Keratinocyte (primary cell): ENCODE data around the gene FUT8. TPM values are rescaled to one million over a fixed set of nuclear protein-coding genes. Genes with fewer than 3 reads are reported as not detected.

Source experiments
- DNase-seq: peaks from one replicate; pipeline ENCODE4 v3.0.0-alpha.2; 2011; ENCODE audit warnings: low read depth, missing footprints, low spot score
- FAIRE-seq: peaks from 2 replicates; lab custom pipeline; 2011; peaks lifted over from hg19 to GRCh38; lab: Jason Lieb, UNC
- H2AFZ ChIP-seq: 2 replicates; pipeline ENCODE4 v1.6.0; 2012; ENCODE audit warnings: low read length, control low read depth, inconsistent platforms; ENCODE audit not compliant: control insufficient read depth
- H3K27ac ChIP-seq: 2 replicates; pipeline ENCODE4 v1.5.1; 2011; ENCODE audit warnings: low read length; ENCODE audit not compliant: control insufficient read depth, insufficient read depth
- H3K27me3 ChIP-seq: 3 replicates; pipeline ENCODE4 v1.6.0; 2011; ENCODE audit warnings: low read length; ENCODE audit not compliant: control insufficient read depth, insufficient read depth; ENCODE audit errors: extremely low read depth
- H3K36me3 ChIP-seq, 2 experiments: 2 replicates in 1 of 2; 3 replicates in 1 of 2; pipeline ENCODE4 v1.5.1; 2011; ENCODE audit warnings: low read length in 2 of 2, mild to moderate bottlenecking in 1 of 2; ENCODE audit not compliant: control insufficient read depth in 2 of 2, insufficient read depth in 2 of 2; ENCODE audit errors: extremely low read depth in 1 of 2
- H3K4me1 ChIP-seq: 3 replicates; pipeline ENCODE4 v1.5.1; 2011; ENCODE audit warnings: low read length; ENCODE audit not compliant: control insufficient read depth, insufficient read depth; ENCODE audit errors: extremely low read depth
- H3K4me2 ChIP-seq: 3 replicates; pipeline ENCODE4 v1.6.0; 2011; ENCODE audit warnings: low read depth, low read length; ENCODE audit not compliant: control insufficient read depth, insufficient read depth; ENCODE audit errors: extremely low read depth
- H3K4me3 ChIP-seq, 3 experiments: fragments of 200-600 bp in 1 of 3; sonication (generic) in 1 of 3; 2 replicates in 2 of 3; 3 replicates in 1 of 3; pipeline ENCODE4 v1.5.1; 2011 to 2016; ENCODE audit warnings: low read length in 3 of 3, mild to moderate bottlenecking in 3 of 3, control low read depth in 2 of 3, inconsistent platforms in 1 of 3, low read depth in 1 of 3, mixed read lengths in 1 of 3, mixed run types in 1 of 3, moderate library complexity in 1 of 3; ENCODE audit not compliant: control insufficient read depth in 2 of 3, insufficient read depth in 2 of 3; ENCODE audit errors: extremely low read depth in 1 of 3
- H3K79me2 ChIP-seq: 2 replicates; pipeline ENCODE4 v1.6.0; 2012; ENCODE audit warnings: low read length; ENCODE audit not compliant: control insufficient read depth, insufficient read depth
- H3K9ac ChIP-seq: 3 replicates; pipeline ENCODE4 v1.6.0; 2011; ENCODE audit warnings: low read length; ENCODE audit not compliant: control insufficient read depth, insufficient read depth; ENCODE audit errors: extremely low read depth
- H3K9me1 ChIP-seq: 3 replicates; pipeline ENCODE4 v1.6.0; 2011; ENCODE audit warnings: low read length; ENCODE audit not compliant: control insufficient read depth, insufficient read depth; ENCODE audit errors: extremely low read depth
- H3K9me3 ChIP-seq: 2 replicates; pipeline ENCODE4 v1.5.1; 2012; ENCODE audit warnings: low read depth, low read length; ENCODE audit not compliant: control insufficient read depth
- H4K20me1 ChIP-seq: 3 replicates; pipeline ENCODE4 v1.6.0; 2011; ENCODE audit warnings: low read length; ENCODE audit not compliant: control insufficient read depth, insufficient read depth; ENCODE audit errors: extremely low read depth
- CTCF ChIP-seq, 3 experiments: IDR thresholded peaks in 1 of 3; conservative IDR thresholded peaks in 1 of 3; optimal IDR thresholded peaks in 1 of 3; 2 replicates in 2 of 3; 3 replicates in 1 of 3; pipeline versions ENCODE3 to v1.5.1; 2011; ENCODE audit warnings: low read length in 3 of 3, mild to moderate bottlenecking in 3 of 3, moderate library complexity in 2 of 3, control low read depth in 1 of 3, inconsistent platforms in 1 of 3; ENCODE audit not compliant: insufficient read depth in 2 of 3; ENCODE audit errors: extremely low read depth in 1 of 3
- EZH2 ChIP-seq: IDR thresholded peaks from one replicate; pipeline ENCODE4 v1.6.1; 2012; ENCODE audit warnings: inconsistent platforms, mild to moderate bottlenecking, low read length, moderate library complexity
- dilution Hi-C: fragments of 300-500 bp; cut with MboI; formaldehyde crosslinking; loops from one replicate; pipeline ENCODE4 v1.7.0; 2020; ENCODE audit warnings: low sequenced_read_pairs; ENCODE audit not compliant: extremely low pct_ligation_motif_present
- polyA plus RNA-seq, 5 experiments: library from polyadenylated mRNA; depleted of rRNA in 3 of 5; stranded (reverse) in 3 of 5; stranded (forward) in 1 of 5; unstranded in 1 of 5; fragments of >200 nt; gene quantifications; 1 replicate in 1 of 5; 2 replicates in 3 of 5; 3 replicates in 1 of 5; pipeline versions ENCODE4 v1.2.1 to v1.2.3, GENCODE V29; 2011 to 2012; ENCODE audit warnings: missing spikeins in 2 of 5, low read depth in 1 of 5, low replicate concordance in 1 of 5

The FUT8 gene
- polyA plus RNA-seq, 1 donor (not counting 4 experiments of a cell fraction or from before 2014, with no cell fraction given), result 12.5 TPM

DNA sequence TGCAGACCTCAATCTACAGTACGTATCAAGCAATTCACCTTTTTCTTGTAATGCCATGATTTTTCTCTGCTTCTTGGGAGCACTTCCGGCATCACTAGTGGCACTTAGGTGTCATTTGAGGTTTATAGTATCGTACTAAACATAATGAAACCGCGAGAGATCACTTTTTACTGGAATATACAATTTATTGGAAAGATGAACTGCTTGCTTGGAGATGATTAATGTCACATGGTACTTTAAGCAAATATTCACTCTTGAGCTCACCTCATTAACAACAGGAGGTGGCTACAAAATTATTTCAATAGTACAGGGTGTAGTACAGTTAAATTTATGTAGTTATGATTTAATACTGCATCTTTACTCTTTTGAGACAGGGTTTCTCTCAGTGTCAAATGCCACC lies 11.5 kb downstream of the FUT8 start:
- FAIRE-seq, result no peak
- H3K4me2 ChIP-seq, result no peak overlapping the region
- H3K27ac ChIP-seq, result no peak overlapping the region
- no peaks in the 10 kb centered on the region for H3K27me3 ChIP-seq
- peaks cover 3% of the 10 kb centered on the region for H3K4me1 ChIP-seq
- H2AFZ ChIP-seq, result no peak overlapping the region
- H3K9me3 ChIP-seq, result no peaks in the 10 kb centered on the region
- no peaks in the 10 kb centered on the region for H4K20me1 ChIP-seq
- no peak overlapping the region for H3K4me3 ChIP-seq
- no peaks in the 10 kb centered on the region for H3K79me2 ChIP-seq
- H3K36me3 ChIP-seq, result no peaks in the 10 kb centered on the region
- no peak for DNase-seq
- no peaks in the 10 kb centered on the region for H3K9me1 ChIP-seq
- H3K9ac ChIP-seq, result no peak overlapping the region
- dilution Hi-C loops, result no loop called here
- TF ChIP-seq EZH2, result no peak
- TF ChIP-seq CTCF (optimal IDR thresholded peaks at IDR 0.05 in 1 of 3, IDR thresholded peaks at IDR 0.05 in 1 of 3, conservative IDR thresholded peaks at IDR 0.05 in 1 of 3; ENCODE audit: extremely low read depth in 1 of 3, insufficient read depth in 2 of 3, low read length in 3 of 3), result no peak

- TF ChIP-seq CTCF (optimal IDR thresholded peaks at IDR 0.05 in 1 of 3, IDR thresholded peaks at IDR 0.05 in 1 of 3, conservative IDR thresholded peaks at IDR 0.05 in 1 of 3; ENCODE audit: extremely low read depth in 1 of 3, insufficient read depth in 2 of 3, low read length in 3 of 3), result no peak
- TF ChIP-seq EZH2, result no peak
- Histone ChIP-seq H3K4me2 (no peak overlapping the region), H3K36me3 (no peaks in the 10 kb centered on the region), H3K27me3 (no peaks in the 10 kb centered on the region), H3K4me1 (peaks cover 3% of the 10 kb centered on the region), H3K27ac (no peak overlapping the region), H3K4me3 (no peak overlapping the region), H3K9me1 (no peaks in the 10 kb centered on the region), H3K9ac (no peak overlapping the region), H2AFZ (no peak overlapping the region), H3K79me2 (no peaks in the 10 kb centered on the region), H4K20me1 (no peaks in the 10 kb centered on the region), H3K9me3 (no peaks in the 10 kb centered on the region)
- dilution Hi-C loops, result no loop called here
- DNase-seq, result no peak
- no peak for FAIRE-seq
These were observed 12.0 kb downstream of the FUT8 start for GRCh38 chr14:65424531-65424930.
